GM12872 (cell line): ENCODE measurements around the gene HSD17B8.
A peak's percentile ranks its signal among the peaks of the same experiment; 100 is the strongest.

ENCODE experiments used
- TF ChIP-seq, protein P1 (sequence below): IDR thresholded peaks from 3 replicates; pipeline ENCODE4 v1.5.1; 2011; ENCODE audit warnings: low read depth, mild to moderate bottlenecking, low read length, moderate library complexity; ENCODE audit not compliant: insufficient read depth

Gene HSD17B8

DNA sequence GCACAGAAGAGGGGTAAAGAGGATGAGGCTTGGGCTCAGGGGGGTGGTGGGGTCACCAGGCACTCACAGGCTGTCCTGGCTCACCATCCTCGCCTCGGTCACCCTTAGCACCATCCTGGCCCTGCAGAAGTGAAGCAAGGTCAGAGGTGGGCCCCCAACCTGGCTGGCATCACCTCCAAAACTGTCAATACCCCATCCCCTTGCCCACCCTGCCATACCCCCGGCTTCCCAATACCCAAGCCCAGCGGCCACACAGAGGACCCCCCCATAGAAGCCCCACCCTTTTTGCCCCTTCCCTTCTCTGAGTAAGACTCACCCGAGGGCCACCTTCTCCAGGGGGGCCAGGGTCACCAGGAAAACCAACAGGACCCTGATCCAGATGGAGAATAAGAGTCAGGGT, 35.8 kb upstream of the HSD17B8 start:
- TF ChIP-seq, protein P1, sequence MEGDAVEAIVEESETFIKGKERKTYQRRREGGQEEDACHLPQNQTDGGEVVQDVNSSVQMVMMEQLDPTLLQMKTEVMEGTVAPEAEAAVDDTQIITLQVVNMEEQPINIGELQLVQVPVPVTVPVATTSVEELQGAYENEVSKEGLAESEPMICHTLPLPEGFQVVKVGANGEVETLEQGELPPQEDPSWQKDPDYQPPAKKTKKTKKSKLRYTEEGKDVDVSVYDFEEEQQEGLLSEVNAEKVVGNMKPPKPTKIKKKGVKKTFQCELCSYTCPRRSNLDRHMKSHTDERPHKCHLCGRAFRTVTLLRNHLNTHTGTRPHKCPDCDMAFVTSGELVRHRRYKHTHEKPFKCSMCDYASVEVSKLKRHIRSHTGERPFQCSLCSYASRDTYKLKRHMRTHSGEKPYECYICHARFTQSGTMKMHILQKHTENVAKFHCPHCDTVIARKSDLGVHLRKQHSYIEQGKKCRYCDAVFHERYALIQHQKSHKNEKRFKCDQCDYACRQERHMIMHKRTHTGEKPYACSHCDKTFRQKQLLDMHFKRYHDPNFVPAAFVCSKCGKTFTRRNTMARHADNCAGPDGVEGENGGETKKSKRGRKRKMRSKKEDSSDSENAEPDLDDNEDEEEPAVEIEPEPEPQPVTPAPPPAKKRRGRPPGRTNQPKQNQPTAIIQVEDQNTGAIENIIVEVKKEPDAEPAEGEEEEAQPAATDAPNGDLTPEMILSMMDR, result no peak

DNA sequence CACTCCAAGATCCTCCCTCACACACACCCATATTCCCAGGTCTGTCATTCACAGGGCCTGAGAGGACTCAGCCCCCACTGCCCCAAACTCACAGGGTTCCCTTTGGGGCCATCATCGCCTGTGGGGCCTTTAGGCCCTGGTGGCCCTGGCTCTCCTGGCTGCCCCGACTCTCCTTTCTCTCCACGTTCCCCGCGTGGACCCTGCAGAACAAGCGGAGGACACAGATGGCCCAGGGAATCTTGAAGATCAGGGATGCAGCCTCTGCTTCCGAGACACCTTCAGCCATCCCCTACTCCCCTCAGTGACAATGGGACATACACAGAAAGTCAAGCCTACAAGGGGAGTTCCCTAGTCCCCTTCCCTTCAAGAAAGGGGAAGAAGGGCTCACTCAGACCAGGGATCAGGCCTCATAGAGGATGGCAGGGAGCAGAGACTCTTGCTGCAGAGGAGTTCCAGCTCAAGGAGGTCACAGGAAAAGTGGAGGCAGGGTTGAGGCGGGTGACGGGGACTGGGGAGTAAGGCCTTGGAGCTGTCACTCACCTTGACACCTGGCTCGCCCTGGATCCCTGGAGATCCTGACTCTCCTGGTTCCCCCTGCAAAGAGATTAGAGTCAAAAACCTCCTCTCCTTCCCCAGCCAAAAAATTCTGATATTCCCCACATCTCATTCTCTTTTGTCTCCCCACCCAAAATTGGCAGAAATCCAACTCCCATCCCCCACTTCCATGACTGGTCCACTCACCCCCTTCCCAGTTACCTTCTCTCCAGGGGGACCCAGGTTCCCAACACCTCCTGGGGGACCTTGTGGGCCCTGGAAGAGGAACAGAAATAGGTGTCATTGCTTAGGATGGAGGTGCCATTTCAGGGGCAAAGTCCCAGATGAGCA, 34.9 kb upstream of the HSD17B8 start:
- TF ChIP-seq, protein P1, result no peak

DNA sequence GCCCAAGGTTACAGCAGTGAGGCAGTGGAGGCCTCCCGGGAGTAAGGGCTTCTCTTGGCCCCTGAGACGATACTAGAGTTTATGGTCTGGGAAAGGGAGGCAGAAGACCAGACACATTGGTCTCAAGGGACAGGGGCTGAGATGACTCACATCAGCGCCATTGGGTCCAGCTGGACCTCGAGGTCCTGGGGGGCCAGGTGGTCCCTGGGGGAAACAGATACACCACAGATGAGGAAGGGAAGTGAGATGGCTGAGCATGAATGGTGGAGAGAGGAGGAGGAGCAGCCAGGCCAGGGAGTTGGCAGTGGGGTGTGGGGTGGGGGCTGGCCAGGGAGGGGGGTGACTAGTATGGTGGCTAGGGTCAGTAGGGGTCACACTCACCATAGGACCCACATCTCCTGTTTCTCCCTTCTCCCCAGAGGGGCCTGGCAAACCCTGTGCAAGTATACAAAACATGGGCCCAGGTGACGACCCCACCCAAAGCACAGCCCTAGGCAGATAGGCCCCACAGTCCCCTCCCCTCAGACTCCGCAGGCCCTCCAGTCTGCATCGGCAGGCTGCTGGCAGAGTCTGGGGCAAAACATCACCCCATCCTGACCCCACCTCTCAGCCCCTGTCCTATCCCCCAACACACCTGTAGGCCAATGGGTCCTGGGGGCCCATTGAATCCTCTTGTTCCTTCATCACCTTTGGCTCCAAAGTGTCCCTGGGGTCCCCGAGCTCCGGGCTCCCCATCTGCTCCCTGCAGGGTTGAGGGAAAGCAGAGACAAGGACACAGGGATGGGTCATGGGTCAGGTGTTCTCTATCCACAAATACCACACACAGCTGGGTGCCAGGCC, 34.1 kb upstream of the HSD17B8 start:
- TF ChIP-seq, protein P1, result no peak

DNA sequence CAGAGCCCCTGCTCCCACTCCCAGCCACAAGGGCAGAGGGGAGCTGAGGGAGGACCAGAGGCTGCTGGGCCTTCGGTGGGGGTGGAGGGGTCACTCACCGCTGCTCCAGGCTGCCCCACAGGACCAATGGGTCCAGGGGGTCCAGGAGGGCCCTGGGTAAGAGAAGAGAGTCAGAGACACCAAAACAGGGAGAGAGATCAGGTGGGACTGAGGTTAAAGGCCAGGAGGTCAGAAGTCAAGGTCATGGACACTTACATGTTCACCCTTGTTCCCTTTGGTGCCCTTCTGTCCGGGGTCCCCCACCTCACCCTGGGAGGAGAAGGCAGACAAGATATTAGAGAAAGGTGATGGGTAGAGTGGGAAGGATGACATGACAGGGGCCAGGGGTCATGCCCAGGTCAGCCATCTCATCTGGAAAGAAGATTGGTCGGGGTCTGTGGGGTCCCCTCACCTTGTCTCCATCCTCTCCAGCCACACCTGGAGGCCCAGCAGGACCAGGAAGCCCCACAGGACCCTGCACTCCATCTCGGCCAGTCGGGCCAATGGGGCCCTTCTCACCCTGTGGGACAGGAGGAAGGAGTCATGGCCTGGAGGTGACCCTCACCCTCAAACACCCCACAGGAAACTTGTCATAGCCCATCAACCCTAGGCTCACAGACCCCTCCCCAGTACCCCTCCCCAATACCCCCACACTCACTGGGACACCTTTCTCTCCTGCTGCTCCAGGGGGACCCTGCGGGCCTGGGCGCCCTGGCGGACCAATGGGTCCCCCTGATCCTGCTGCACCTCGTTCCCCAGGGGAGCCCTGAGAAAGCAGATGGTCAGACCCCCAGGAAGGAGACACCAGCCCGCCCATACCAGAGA, 33.2 kb upstream of the HSD17B8 start:
- TF ChIP-seq, protein P1, result no peak

DNA sequence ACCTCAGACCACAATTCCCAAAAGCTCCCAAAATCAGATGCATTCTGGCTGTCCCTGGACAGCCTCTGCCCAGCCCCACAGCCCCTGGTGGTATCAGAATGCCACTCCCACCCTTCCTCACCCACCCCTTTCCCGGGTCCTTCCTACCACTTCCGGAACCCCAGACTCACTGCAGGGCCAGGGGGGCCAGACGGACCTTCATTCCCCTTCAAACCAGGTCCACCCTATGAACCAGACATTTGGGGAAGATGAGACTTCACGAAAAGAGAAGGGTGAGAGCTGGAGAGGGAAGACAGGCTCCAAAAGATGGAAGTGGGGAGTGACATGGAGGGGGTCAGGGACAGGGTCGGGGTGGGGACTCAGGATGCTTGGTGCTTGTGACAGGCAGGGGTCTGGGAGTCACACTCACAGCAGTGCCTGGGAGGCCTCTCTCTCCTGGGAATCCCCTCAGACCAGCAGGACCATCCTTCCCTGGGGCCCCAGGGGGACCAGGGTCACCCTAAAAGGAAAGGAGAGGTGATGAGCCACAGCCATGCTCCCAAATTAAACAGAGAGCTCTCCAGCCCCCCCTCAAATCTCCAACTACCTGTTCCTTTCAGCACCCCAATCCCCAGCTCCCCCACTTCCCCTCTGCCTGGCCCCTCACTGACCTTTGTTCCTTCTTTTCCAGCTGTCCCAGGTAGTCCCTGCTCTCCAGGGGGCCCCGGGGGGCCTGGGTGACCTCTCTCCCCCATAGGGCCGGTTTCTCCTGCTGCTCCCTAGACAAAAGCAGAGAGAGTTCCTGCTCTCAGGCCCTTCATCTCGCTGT, 32.4 kb upstream of the HSD17B8 start:
- TF ChIP-seq, protein P1, result no peak

DNA sequence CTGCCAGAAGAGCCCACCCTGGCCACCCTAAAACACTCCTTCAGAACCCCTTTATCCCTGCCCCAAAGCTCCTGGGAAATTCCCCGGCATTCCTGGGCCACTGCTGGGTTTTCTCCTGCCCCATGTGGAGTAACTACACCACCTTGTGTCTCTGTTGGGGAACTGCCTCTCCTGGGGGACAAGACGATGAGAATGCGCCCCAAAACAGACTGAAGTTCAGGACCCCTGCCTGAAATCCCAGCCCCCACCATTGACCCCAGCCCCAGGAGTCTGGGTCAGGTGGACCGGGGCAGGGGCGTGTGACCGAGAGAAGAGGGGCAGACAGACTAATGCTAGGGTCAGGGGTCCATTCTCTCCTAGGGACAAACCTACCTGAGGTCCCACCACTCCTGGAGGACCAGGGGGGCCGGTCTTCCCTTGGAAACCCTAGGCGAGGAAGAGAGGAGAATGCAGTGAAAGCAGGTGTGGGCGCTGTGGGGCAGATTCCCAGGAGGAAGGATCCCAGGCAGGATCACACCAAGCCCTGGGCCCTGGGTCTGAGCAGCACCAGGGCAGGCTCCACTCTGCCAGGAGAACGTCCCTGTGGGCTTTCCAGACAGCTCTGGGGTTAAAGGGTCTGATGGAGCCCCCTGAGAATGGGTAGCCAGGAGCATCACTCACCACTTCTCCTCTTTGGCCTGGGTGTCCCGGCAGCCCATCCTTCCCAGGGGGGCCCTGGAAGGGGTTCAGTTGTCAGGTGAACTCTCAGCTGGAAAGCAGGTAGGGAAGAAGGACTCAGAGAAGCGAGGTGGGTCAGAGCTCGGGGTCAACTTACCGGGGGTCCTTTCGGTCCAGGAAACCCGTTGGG, 31.5 kb upstream of the HSD17B8 start:
- TF ChIP-seq, protein P1, result peak; percentile 84
